ENCODE results near the gene CDKN2AIPNL.
"Not testable (repeated sequence)": the region's sequence is repeated elsewhere in the genome, so short reads cannot be mapped to it uniquely, and the experiment has no call there.

The CDKN2AIPNL gene

GRCh38 chr5:134387443-134387842 lies 24.2 kb downstream of the CDKN2AIPNL start:
- TF ChIP-seq, protein P1, sequence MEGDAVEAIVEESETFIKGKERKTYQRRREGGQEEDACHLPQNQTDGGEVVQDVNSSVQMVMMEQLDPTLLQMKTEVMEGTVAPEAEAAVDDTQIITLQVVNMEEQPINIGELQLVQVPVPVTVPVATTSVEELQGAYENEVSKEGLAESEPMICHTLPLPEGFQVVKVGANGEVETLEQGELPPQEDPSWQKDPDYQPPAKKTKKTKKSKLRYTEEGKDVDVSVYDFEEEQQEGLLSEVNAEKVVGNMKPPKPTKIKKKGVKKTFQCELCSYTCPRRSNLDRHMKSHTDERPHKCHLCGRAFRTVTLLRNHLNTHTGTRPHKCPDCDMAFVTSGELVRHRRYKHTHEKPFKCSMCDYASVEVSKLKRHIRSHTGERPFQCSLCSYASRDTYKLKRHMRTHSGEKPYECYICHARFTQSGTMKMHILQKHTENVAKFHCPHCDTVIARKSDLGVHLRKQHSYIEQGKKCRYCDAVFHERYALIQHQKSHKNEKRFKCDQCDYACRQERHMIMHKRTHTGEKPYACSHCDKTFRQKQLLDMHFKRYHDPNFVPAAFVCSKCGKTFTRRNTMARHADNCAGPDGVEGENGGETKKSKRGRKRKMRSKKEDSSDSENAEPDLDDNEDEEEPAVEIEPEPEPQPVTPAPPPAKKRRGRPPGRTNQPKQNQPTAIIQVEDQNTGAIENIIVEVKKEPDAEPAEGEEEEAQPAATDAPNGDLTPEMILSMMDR (IDR thresholded peaks at IDR 0.05; ENCODE audit: borderline replicate concordance, insufficient read depth, low read depth, low read length): no peak
- H3K4me3 ChIP-seq (ENCODE audit: low read depth, low read length): no peak overlapping the region

DNA sequence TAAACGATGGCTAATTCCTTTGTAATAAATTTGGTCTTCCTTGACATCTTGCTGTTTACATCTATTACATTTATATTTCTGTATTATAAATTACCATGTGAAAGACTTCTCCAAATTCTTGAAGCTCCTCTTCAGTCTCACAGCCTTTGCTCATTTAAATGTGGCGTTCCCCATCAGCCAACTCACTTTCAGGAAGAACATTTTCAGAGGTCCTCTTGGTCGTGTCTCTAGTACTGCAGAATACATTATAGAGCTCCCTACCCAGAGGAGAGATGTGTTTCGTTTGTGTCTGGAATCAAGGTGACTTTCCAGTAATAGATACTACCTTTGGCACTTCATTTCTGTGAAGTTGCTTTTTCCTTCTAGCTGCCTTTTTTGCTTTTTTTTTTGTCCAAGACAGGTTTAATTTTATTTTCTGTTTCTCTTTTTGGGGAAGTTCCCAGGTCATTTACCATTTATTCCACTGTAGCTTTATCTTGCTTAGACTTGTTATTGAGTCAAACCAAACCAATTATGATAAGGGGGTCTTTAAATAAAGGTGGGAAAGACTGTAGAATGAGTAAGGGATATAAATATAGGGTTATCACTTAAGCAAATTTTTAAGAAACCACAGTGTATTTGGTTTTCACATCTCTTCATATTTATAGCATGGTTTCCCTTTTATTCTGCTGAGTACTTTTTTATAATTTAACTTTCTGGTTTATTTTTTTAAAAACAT lies 27.5 kb downstream of the CDKN2AIPNL start:
- TF ChIP-seq, protein P1 (IDR thresholded peaks at IDR 0.05; ENCODE audit: borderline replicate concordance, insufficient read depth, low read depth, low read length): no peak
- no peak overlapping the region for H3K4me3 ChIP-seq (ENCODE audit: low read depth, low read length)

GRCh38 chr5:134382204-134382603 lies 29.5 kb downstream of the CDKN2AIPNL start:
- H3K4me3 ChIP-seq (ENCODE audit: low read depth, low read length): not testable (repeated sequence)

GRCh38 chr5:134380346-134380745 lies 31.3 kb downstream of the CDKN2AIPNL start:
- H3K4me3 ChIP-seq (ENCODE audit: low read depth, low read length): no peak overlapping the region
- TF ChIP-seq, protein P1 (IDR thresholded peaks at IDR 0.05; ENCODE audit: borderline replicate concordance, insufficient read depth, low read depth, low read length): no peak

GRCh38 chr5:134374232-134374631 lies 37.4 kb downstream of the CDKN2AIPNL start:
- TF ChIP-seq, protein P1 (IDR thresholded peaks at IDR 0.05; ENCODE audit: borderline replicate concordance, insufficient read depth, low read depth, low read length): no peak

DNA sequence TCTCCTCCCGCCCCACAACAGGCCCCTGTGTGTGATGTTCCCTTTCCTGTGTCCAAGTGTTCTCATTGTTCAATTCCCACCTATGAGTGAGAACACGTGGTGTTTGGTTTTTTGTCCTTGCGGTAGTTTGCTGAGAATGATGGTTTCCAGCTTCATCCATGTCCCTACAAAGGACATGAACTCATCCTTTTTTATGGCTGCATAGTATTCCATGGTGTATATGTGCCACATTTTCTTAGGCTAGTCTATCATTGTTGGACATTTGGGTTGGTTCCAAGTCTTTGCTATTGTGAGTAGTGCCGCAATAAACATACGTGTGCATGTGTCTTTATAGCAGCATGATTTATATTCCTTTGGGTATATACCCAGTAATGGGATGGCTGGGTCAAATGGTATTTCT lies 38.0 kb downstream of the CDKN2AIPNL start:
- H3K4me3 ChIP-seq (ENCODE audit: low read depth, low read length): not testable (repeated sequence)

More at GRCh38 chr5:134374232-134374631, 37.4 kb downstream of the CDKN2AIPNL start:
- H3K4me3 ChIP-seq (ENCODE audit: low read depth, low read length): no peak overlapping the region

DNA sequence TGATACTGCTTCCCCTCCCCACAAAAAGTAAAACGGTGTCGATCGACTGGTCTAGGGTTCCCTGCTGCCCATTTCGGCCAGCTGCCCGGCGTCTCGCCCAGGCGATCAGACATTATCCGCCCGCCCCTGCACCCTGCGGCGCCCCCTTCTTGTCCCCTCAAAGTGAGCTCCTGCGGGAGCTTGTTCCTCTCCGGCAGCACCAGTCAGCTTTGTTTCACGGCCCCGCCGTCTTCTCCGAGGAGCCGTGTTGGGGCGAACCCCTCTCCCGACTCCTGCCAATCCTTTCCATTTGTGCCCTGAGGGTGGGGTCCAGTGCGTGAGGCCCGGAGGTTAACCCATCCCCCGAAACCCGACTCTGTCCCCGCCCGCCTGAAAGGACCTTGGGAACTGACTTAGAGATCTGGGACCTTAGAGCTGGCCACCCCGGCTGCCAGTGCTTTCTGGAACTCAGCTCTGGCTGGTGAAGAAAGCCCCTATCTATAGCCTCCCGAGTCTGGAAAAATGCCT lies 39.8 kb downstream of the CDKN2AIPNL start:
- TF ChIP-seq, protein P1 (IDR thresholded peaks at IDR 0.05; ENCODE audit: borderline replicate concordance, insufficient read depth, low read depth, low read length): no peak
- H3K4me3 ChIP-seq (ENCODE audit: low read depth, low read length): peak overlapping the region; percentile 80

All from GM12875 (cell line).